ENCODE data around the gene CACNA1C. TPM values are rescaled to one million over a fixed set of nuclear protein-coding genes. Genes with fewer than 3 reads are reported as not detected.

Gene CACNA1C
- total and polyA plus RNA-seq, 10 of the 15 experiments (the other 5 are each of a cell fraction or from before 2014, with no cell fraction given) = under 0.01 to 0.15 (median 0.09) TPM; not detected in 5

DNA sequence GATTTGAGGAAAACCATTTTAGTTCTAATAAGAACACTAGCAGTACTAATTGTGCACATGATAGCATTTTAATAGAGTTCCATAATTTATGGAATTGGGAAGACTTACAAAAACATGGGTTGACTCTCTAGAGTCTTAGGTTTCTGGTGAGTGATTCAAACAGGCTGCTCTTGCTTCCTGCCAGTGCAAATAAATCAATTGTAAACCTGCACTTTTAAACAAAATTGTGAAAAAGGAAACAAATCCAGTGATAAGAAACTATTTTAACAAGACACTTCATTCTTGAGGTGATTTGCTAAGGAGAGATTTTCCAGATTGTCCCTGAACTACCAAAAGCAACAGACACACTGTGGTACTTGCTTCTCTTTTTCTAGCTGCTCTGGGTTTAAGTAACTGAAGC lies 112.2 kb downstream of the CACNA1C start (continued):
- TF ChIP-seq, protein P1, sequence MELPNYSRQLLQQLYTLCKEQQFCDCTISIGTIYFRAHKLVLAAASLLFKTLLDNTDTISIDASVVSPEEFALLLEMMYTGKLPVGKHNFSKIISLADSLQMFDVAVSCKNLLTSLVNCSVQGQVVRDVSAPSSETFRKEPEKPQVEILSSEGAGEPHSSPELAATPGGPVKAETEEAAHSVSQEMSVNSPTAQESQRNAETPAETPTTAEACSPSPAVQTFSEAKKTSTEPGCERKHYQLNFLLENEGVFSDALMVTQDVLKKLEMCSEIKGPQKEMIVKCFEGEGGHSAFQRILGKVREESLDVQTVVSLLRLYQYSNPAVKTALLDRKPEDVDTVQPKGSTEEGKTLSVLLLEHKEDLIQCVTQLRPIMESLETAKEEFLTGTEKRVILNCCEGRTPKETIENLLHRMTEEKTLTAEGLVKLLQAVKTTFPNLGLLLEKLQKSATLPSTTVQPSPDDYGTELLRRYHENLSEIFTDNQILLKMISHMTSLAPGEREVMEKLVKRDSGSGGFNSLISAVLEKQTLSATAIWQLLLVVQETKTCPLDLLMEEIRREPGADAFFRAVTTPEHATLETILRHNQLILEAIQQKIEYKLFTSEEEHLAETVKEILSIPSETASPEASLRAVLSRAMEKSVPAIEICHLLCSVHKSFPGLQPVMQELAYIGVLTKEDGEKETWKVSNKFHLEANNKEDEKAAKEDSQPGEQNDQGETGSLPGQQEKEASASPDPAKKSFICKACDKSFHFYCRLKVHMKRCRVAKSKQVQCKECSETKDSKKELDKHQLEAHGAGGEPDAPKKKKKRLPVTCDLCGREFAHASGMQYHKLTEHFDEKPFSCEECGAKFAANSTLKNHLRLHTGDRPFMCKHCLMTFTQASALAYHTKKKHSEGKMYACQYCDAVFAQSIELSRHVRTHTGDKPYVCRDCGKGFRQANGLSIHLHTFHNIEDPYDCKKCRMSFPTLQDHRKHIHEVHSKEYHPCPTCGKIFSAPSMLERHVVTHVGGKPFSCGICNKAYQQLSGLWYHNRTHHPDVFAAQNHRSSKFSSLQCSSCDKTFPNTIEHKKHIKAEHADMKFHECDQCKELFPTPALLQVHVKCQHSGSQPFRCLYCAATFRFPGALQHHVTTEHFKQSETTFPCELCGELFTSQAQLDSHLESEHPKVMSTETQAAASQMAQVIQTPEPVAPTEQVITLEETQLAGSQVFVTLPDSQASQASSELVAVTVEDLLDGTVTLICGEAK (IDR thresholded peaks at IDR 0.05; ENCODE audit: borderline replicate concordance) = no peak

DNA sequence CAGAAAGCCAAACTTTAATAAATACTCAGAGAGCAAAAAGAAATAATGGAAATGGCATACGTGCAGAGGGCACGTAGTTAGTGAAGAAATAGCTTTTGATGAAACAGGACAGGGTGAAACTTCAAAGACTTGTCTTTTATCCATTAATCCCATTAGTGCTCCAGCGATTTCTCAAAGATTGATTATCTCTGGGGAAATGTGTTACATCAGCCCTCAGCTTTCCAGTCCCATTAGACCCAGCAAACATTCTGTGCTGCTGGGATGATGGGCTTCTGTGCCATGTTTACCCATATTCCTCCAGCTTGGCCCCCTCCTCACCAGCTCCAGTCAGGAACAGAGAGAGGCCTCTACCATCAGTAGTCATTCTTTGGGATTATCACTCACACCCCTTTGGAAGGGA lies 113.1 kb downstream of the CACNA1C start:
- Histone ChIP-seq H3K36me3 (ENCODE audit: control insufficient read depth in 2 of 2, insufficient read depth in 2 of 2, low read length in 1 of 2) (no peaks in the 10 kb centered on the region), H3K9me3 (replicated peaks; ENCODE audit: control insufficient read depth, insufficient read depth, low read length) (peaks cover 5% of the 10 kb centered on the region; the same call in 2 of the 3 replicates), H3K79me2 (ENCODE audit: control insufficient read depth, insufficient read depth, low read length) (no peaks in the 10 kb centered on the region), H3K4me2 (ENCODE audit: control insufficient read depth, insufficient read depth) (no peak overlapping the region), H2AFZ (ENCODE audit: control insufficient read depth, low read depth, low read length) (no peak overlapping the region), H3K9ac (ENCODE audit: control insufficient read depth, insufficient read depth, low read length) (no peak overlapping the region), H3K4me1 (ENCODE audit: control insufficient read depth, insufficient read depth, low read length) (no peaks in the 10 kb centered on the region), H3K4me3 (no peak overlapping the region), H4K20me1 (ENCODE audit: control insufficient read depth, insufficient read depth) (no peaks in the 10 kb centered on the region), H3K27me3 (replicated peaks in 1 of 2; ENCODE audit: control insufficient read depth in 2 of 2, insufficient read depth in 2 of 2, low read length in 1 of 2) (no peaks in the 10 kb centered on the region; a peak in 1 of 4 replicates), H3K27ac (ENCODE audit: control insufficient read depth, insufficient read depth) (no peak overlapping the region)
- 14% methylated on average over 3 of the region's 3 CpGs for WGBS (ENCODE audit: insufficient coverage, insufficient replicate concordance, low lambda C conversion rate, missing lambda C conversion rate)
- CTCF ChIA-PET = no interaction called here
- POLR2A ChIA-PET = no interaction called here
- ATAC-seq (no peak), FAIRE-seq (no peak), DNase-seq (ENCODE audit: low read depth, low spot score) (no peak)
- RAD21 ChIA-PET (ENCODE audit: unreplicated experiment) = no interaction called here
- intact Hi-C loops (cut with micrococcal nuclease; ENCODE audit: unreplicated experiment) (no loop called here), in situ Hi-C loops (cut with MboI) (no loop called here)
- no TSS peak for BruUV-seq (replicated peaks)
- TF ChIP-seq CHD1 (IDR thresholded peaks at IDR 0.05; ENCODE audit: low read depth, low read length) = no peak
- no peak for TF ChIP-seq ASH2L (IDR thresholded peaks at IDR 0.05; ENCODE audit: borderline replicate concordance, low read depth)
- TF ChIP-seq POLR2AphosphoS5 (IDR thresholded peaks at IDR 0.05; ENCODE audit: low read length) = no peak
- TF ChIP-seq NRF1 (conservative IDR thresholded peaks at IDR 0.05; ENCODE audit: low read depth, low read length) = no peak
- no peak for TF ChIP-seq MTA3 (IDR thresholded peaks at IDR 0.05; ENCODE audit: borderline replicate concordance, low read length)
- TF ChIP-seq POU2F2 (IDR thresholded peaks at IDR 0.05; ENCODE audit: borderline replicate concordance, low read depth, low read length) = no peak
- SMC1A ChIA-PET (ENCODE audit: uncharacterized antibody, unreplicated experiment) = no interaction called here

Measured in GM12878 (cell line).